Sigmoid colon (tissue), 3 donors: ENCODE results near the gene SPRED1.

ENCODE experiments used
- POLR2A ChIP-seq, 2 donors: fragments of 450-650 bp; IDR thresholded peaks; one replicate each; pipeline ENCODE4 v1.6.1; 2016; ENCODE audit warnings: antibody characterized with exemption in 2 of 2, mild to moderate bottlenecking in 2 of 2, moderate library complexity in 2 of 2
- TF ChIP-seq, protein P1 (sequence below), 4 experiments: fragments of 450-650 bp in 3 of 4; fragments of 200-600 bp in 1 of 4; IDR thresholded peaks; one replicate each; pipeline ENCODE4 v1.5.1; 2016 to 2019; ENCODE audit warnings: antibody characterized with exemption in 4 of 4, mild to moderate bottlenecking in 3 of 4, moderate library complexity in 2 of 4

DNA sequence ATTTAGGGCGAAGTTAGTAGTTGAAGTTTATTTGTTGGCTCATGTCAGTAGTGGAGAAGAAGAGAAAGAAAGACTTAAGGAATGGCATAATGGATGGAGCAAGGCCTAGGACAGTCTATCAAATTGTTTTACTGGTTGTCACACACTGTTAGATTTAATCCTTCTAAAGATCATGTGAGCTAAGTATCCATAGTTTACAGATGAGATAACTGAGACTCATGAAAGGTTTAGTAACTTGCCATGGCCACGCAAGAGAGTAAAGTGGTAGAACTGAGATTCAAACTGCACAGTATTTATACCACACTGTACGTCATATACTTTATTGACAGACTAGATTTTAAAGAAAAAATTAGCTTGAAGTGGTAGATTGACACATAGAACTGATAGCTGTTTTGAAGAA is 11.4 kb downstream of the SPRED1 start:
- TF ChIP-seq, protein P1, sequence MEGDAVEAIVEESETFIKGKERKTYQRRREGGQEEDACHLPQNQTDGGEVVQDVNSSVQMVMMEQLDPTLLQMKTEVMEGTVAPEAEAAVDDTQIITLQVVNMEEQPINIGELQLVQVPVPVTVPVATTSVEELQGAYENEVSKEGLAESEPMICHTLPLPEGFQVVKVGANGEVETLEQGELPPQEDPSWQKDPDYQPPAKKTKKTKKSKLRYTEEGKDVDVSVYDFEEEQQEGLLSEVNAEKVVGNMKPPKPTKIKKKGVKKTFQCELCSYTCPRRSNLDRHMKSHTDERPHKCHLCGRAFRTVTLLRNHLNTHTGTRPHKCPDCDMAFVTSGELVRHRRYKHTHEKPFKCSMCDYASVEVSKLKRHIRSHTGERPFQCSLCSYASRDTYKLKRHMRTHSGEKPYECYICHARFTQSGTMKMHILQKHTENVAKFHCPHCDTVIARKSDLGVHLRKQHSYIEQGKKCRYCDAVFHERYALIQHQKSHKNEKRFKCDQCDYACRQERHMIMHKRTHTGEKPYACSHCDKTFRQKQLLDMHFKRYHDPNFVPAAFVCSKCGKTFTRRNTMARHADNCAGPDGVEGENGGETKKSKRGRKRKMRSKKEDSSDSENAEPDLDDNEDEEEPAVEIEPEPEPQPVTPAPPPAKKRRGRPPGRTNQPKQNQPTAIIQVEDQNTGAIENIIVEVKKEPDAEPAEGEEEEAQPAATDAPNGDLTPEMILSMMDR (IDR thresholded peaks at IDR 0.05) = no peak
- TF ChIP-seq POLR2A (IDR thresholded peaks at IDR 0.05) = no peak
